Fibroblast of lung (primary cell): ENCODE measurements around the gene KRT15. TPM values are rescaled to one million over a fixed set of nuclear protein-coding genes. Genes with fewer than 3 reads are reported as not detected.
"Not testable (repeated sequence)": the region's sequence is repeated elsewhere in the genome, so short reads cannot be mapped to it uniquely, and the experiment has no call there.

Source experiments
- DNase-seq, 2 donors: peaks; one replicate each; pipeline versions ENCODE4 v3.0.0 to v3.0.0-alpha.2; 2010; ENCODE audit warnings: low read depth in 2 of 2
- H2AFZ ChIP-seq: 2 replicates; pipeline ENCODE4 v1.5.1; 2012; ENCODE audit warnings: low read length, control low read depth, inconsistent platforms
- H3K27ac ChIP-seq: 2 replicates; pipeline ENCODE4 v1.5.1; 2011; ENCODE audit warnings: low read length, control low read depth; ENCODE audit not compliant: insufficient read depth
- H3K27me3 ChIP-seq: 2 replicates; pipeline ENCODE4 v1.5.1; 2011; ENCODE audit warnings: mild to moderate bottlenecking, low read length; ENCODE audit not compliant: control insufficient read depth, insufficient read depth
- H3K36me3 ChIP-seq: 2 replicates; pipeline ENCODE4 v1.5.1; 2011; ENCODE audit warnings: low read length; ENCODE audit not compliant: control insufficient read depth, insufficient read depth
- H3K4me1 ChIP-seq: 2 replicates; pipeline ENCODE4 v1.5.1; 2011; ENCODE audit warnings: low read length; ENCODE audit not compliant: control insufficient read depth, insufficient read depth; ENCODE audit errors: extremely low read depth
- H3K4me2 ChIP-seq: 2 replicates; pipeline ENCODE4 v1.5.1; 2011; ENCODE audit warnings: low read length, control low read depth; ENCODE audit not compliant: insufficient read depth; ENCODE audit errors: extremely low read depth
- H3K4me3 ChIP-seq, 4 experiments: fragments of 200-600 bp in 1 of 4; sonication (generic) in 1 of 4; replicated peaks in 1 of 4; 2 replicates each; pipeline ENCODE4 v1.5.1; 2011 to 2016; ENCODE audit warnings: low read length in 4 of 4, low read depth in 3 of 4, mild to moderate bottlenecking in 3 of 4, control low read depth in 2 of 4, inconsistent platforms in 1 of 4, mixed read lengths in 1 of 4; ENCODE audit not compliant: insufficient read depth in 1 of 4; ENCODE audit errors: control extremely low read depth in 1 of 4
- H3K79me2 ChIP-seq: 2 replicates; pipeline ENCODE4 v1.5.1; 2012; ENCODE audit warnings: mild to moderate bottlenecking, low read length, inconsistent platforms; ENCODE audit not compliant: control insufficient read depth, insufficient read depth
- H3K9ac ChIP-seq: 2 replicates; pipeline ENCODE4 v1.5.1; 2011; ENCODE audit warnings: mild to moderate bottlenecking, low read length, control low read depth; ENCODE audit not compliant: insufficient read depth
- H3K9me3 ChIP-seq: 2 replicates; pipeline ENCODE4 v1.5.1; 2012; ENCODE audit warnings: low read depth, low read length; ENCODE audit not compliant: control insufficient read depth, insufficient read depth
- H4K20me1 ChIP-seq: 2 replicates; pipeline ENCODE4 v1.5.1; 2011; ENCODE audit warnings: low read length; ENCODE audit not compliant: control insufficient read depth, insufficient read depth; ENCODE audit errors: extremely low read depth
- EZH2 ChIP-seq: IDR thresholded peaks from 2 replicates; pipeline ENCODE4 v1.5.1; 2012; ENCODE audit warnings: low read length, control low read depth, mild to moderate bottlenecking; ENCODE audit errors: missing control alignments
- polyA plus RNA-seq, 2 donors: library from polyadenylated mRNA; depleted of rRNA in 1 of 2; stranded (reverse) in 1 of 2; unstranded in 1 of 2; fragments of >200 nt; gene quantifications; 2 replicates each; pipeline ENCODE4 v1.2.1, GENCODE V29; 2011 to 2012; ENCODE audit warnings: missing spikeins in 1 of 2
- total RNA-seq: library from RNA; depleted of rRNA; stranded (reverse); fragments of >200 nt; gene quantifications from 2 replicates; pipeline ENCODE4 v1.2.1, GENCODE V29; 2014
- TF ChIP-seq, protein P1 (sequence below), 2 donors: IDR thresholded peaks in 1 of 2; conservative IDR thresholded peaks in 1 of 2; 1 replicate in 1 of 2; 2 replicates in 1 of 2; pipeline ENCODE4 v1.5.1; 2011 to 2012; ENCODE audit warnings: low read length in 2 of 2, control low read depth in 1 of 2, inconsistent platforms in 1 of 2, low read depth in 1 of 2, mild to moderate bottlenecking in 1 of 2

Gene KRT15
- total and polyA plus RNA-seq, 2 donors (not counting 1 experiment from before 2014, with no cell fraction given): 0.17 to 0.47 TPM

DNA sequence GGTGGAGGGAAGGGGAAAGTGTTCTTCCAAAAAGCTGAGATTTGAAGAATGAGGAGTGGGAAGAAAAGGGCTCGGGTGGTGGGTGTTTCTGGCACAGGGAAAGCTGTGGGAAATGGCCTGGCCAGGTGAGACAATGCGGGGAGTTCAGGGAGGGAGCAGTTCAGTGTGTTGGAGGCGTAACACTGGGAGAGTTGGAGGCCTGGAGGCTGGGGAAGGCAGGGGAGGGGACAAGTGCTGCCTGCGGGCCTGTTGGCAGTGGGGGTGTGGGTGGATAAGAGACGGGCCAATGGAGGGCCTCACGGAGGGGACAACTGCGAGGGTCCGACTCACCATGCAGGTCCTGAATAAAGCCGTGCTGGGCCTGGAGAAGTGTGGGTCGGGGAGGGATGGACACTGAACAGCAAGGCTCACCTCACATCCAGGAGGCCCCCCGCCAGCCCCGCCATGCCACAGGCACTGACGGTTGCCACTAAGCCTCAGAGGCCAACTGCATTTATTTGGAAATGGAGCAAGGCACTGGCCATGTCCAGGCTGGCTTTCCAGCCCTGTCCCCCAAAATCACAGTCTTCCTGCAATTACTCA lies 27.2 kb upstream of the KRT15 start:
- H3K9ac ChIP-seq: no peak overlapping the region
- peaks cover 19% of the 10 kb centered on the region for H3K4me1 ChIP-seq
- no peaks in the 10 kb centered on the region for H3K9me3 ChIP-seq
- no peak overlapping the region for H2AFZ ChIP-seq
- no peaks in the 10 kb centered on the region for H3K79me2 ChIP-seq
- H3K4me3 ChIP-seq: no peak overlapping the region
- no peaks in the 10 kb centered on the region for H4K20me1 ChIP-seq
- no peaks in the 10 kb centered on the region for H3K36me3 ChIP-seq
- H3K27me3 ChIP-seq: no peaks in the 10 kb centered on the region
- TF ChIP-seq, protein P1, sequence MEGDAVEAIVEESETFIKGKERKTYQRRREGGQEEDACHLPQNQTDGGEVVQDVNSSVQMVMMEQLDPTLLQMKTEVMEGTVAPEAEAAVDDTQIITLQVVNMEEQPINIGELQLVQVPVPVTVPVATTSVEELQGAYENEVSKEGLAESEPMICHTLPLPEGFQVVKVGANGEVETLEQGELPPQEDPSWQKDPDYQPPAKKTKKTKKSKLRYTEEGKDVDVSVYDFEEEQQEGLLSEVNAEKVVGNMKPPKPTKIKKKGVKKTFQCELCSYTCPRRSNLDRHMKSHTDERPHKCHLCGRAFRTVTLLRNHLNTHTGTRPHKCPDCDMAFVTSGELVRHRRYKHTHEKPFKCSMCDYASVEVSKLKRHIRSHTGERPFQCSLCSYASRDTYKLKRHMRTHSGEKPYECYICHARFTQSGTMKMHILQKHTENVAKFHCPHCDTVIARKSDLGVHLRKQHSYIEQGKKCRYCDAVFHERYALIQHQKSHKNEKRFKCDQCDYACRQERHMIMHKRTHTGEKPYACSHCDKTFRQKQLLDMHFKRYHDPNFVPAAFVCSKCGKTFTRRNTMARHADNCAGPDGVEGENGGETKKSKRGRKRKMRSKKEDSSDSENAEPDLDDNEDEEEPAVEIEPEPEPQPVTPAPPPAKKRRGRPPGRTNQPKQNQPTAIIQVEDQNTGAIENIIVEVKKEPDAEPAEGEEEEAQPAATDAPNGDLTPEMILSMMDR (conservative IDR thresholded peaks at IDR 0.05 in 1 of 2, IDR thresholded peaks at IDR 0.05 in 1 of 2; ENCODE audit: low read depth in 1 of 2, low read length in 2 of 2): no peak
- TF ChIP-seq EZH2: no peak
- no peak for DNase-seq
- no peak overlapping the region for H3K4me2 ChIP-seq
- H3K27ac ChIP-seq: no peak overlapping the region

DNA sequence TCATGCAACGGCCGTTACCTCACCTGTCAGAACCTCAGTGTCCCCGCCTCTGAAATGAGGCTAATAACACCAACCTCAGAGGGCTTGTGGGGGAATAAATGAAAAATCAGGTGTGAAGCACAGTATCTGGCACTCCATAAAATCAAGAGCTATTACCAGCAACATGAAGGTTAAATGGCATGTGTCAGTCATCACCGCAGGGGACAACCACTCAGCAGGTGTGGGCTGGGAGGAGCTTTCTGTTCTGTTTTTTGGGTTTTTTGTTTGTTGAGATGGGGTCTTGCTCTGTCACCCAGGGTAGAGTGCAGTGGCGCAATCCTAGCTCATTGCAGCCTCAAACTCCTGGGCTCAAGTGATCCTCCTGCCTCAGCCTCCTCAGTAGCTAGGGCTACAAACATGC lies 26.2 kb upstream of the KRT15 start:
- Histone ChIP-seq H3K9ac (no peak overlapping the region), H3K27me3 (no peaks in the 10 kb centered on the region), H3K36me3 (no peaks in the 10 kb centered on the region), H4K20me1 (no peaks in the 10 kb centered on the region), H3K79me2 (no peaks in the 10 kb centered on the region), H3K4me3 (no peak overlapping the region), H2AFZ (no peak overlapping the region), H3K4me2 (no peak overlapping the region), H3K4me1 (peaks cover 18% of the 10 kb centered on the region), H3K27ac (no peak overlapping the region), H3K9me3 (no peaks in the 10 kb centered on the region)
- DNase-seq: no peak
- TF ChIP-seq EZH2: no peak
- TF ChIP-seq, protein P1 (conservative IDR thresholded peaks at IDR 0.05 in 1 of 2, IDR thresholded peaks at IDR 0.05 in 1 of 2; ENCODE audit: low read depth in 1 of 2, low read length in 2 of 2): no peak

DNA sequence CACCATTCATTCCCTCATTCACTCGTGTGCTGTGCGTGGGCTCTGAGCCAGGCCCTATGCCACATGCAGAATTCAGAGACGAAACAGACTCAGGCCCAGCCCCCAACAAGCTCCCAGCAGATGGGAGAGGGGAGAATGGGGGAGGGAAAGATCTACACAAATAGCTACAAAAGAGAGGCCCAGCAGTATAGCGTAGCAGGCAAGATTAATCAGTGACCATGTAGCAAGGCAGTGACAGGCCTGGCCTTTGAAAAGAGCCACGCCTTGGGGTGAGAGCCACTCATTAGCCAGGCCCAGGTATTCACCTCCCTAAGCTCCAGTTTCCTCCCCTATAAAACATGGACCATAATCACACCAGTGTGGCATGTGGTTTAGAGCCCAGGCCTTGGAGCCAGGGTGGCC lies 25.8 kb upstream of the KRT15 start:
- Histone ChIP-seq H3K4me3 (no peak overlapping the region), H3K27ac (no peak overlapping the region), H3K9me3 (no peaks in the 10 kb centered on the region), H2AFZ (no peak overlapping the region), H3K9ac (no peak overlapping the region), H3K4me1 (peaks cover 13% of the 10 kb centered on the region), H3K36me3 (no peaks in the 10 kb centered on the region), H3K27me3 (no peaks in the 10 kb centered on the region), H3K4me2 (no peak overlapping the region), H3K79me2 (no peaks in the 10 kb centered on the region), H4K20me1 (no peaks in the 10 kb centered on the region)
- no peak for DNase-seq
- TF ChIP-seq, protein P1 (conservative IDR thresholded peaks at IDR 0.05 in 1 of 2, IDR thresholded peaks at IDR 0.05 in 1 of 2; ENCODE audit: low read depth in 1 of 2, low read length in 2 of 2): no peak

DNA sequence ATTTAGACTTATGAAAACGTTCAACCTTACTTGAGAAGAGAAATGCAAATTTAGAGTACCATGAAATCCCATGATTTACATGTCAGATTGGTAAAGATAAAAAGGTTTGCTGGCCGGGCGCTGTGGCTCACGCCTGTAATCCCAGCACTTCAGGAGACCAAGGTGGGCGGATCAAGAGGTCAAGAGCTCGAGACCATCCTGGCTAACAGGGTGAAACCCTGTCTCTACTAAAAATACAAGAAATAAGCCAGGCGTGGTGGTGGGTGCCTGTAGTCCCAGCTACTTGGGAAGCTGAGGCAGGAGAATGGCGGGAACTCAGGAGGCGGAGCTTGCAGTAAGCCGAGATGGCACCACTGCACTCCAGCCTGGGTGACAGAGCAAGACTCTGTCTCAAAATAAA lies 24.1 kb upstream of the KRT15 start:
- H3K36me3 ChIP-seq, H3K9ac ChIP-seq, H3K4me3 ChIP-seq, H3K4me2 ChIP-seq, DNase-seq, H3K27me3 ChIP-seq, H3K4me1 ChIP-seq, H4K20me1 ChIP-seq, H3K9me3 ChIP-seq, H2AFZ ChIP-seq, H3K79me2 ChIP-seq, H3K27ac ChIP-seq: not testable (repeated sequence)
